Neural progenitor cell (in vitro differentiated cells): ENCODE data around the gene GPR37L1. TPM values are rescaled to one million over a fixed set of nuclear protein-coding genes. Genes with fewer than 3 reads are reported as not detected.

Experiments
- DNase-seq: peaks from one replicate; pipeline ENCODE4 v3.0.0-alpha.2; 2016; ENCODE audit warnings: low spot score
- H2AFZ ChIP-seq: fragments of 200-600 bp; sonication (generic); replicated peaks from 2 replicates; pipeline ENCODE4 v1.6.1; 2016; ENCODE audit warnings: antibody characterized with exemption
- H3F3A ChIP-seq: fragments of 200-600 bp; sonication (generic); 2 replicates; pipeline ENCODE4 v1.6.1; 2016; ENCODE audit warnings: antibody characterized with exemption, low read depth
- H3K27ac ChIP-seq: fragments of 200-600 bp; sonication (generic); 2 replicates; pipeline ENCODE4 v1.5.1; 2016; ENCODE audit warnings: mild to moderate bottlenecking
- H3K27me3 ChIP-seq: fragments of 200-600 bp; sonication (generic); 2 replicates; pipeline ENCODE4 v1.6.1; 2016; ENCODE audit warnings: mild to moderate bottlenecking, moderate library complexity
- H3K36me3 ChIP-seq: fragments of 200-600 bp; sonication (generic); 2 replicates; pipeline ENCODE4 v1.5.1; 2016
- H3K4me1 ChIP-seq: fragments of 200-600 bp; sonication (generic); 2 replicates; pipeline ENCODE4 v1.6.1; 2016; ENCODE audit warnings: mixed run types
- H3K4me2 ChIP-seq: fragments of 200-600 bp; sonication (generic); 2 replicates; pipeline ENCODE4 v1.6.1; 2016
- H3K4me3 ChIP-seq: fragments of 200-600 bp; sonication (generic); 2 replicates; pipeline ENCODE4 v1.5.1; 2016
- H3K79me2 ChIP-seq: fragments of 200-600 bp; sonication (generic); 2 replicates; pipeline ENCODE4 v1.6.1; 2016; ENCODE audit warnings: low read depth
- H3K9ac ChIP-seq: fragments of 200-600 bp; sonication (generic); 2 replicates; pipeline ENCODE4 v1.6.1; 2016
- H3K9me3 ChIP-seq: fragments of 200-600 bp; sonication (generic); 2 replicates; pipeline ENCODE4 v1.5.1; 2016; ENCODE audit warnings: low read depth
- H4K20me1 ChIP-seq: fragments of 200-600 bp; sonication (generic); 2 replicates; pipeline ENCODE4 v1.6.1; 2016; ENCODE audit warnings: low read depth
- H3K27ac Mint-ChIP-seq: 3 replicates; pipeline ENCODE4 v1.8.0; 2021; ENCODE audit warnings: mixed read lengths
- H3K27me3 Mint-ChIP-seq: 2 replicates; pipeline ENCODE4 v1.8.0; 2022; ENCODE audit warnings: low read depth, mild to moderate bottlenecking, inconsistent platforms, moderate library complexity, mixed read lengths; ENCODE audit not compliant: insufficient read depth
- H3K36me3 Mint-ChIP-seq: 3 replicates; pipeline ENCODE4 v1.8.0; 2021; ENCODE audit warnings: mixed read lengths
- H3K4me1 Mint-ChIP-seq: 3 replicates; pipeline ENCODE4 v1.8.0; 2021; ENCODE audit warnings: mixed read lengths
- H3K4me3 Mint-ChIP-seq: 3 replicates; pipeline ENCODE4 v1.8.0; 2021; ENCODE audit warnings: mild to moderate bottlenecking, moderate library complexity, mixed read lengths
- H3K9me3 Mint-ChIP-seq: 3 replicates; pipeline ENCODE4 v1.8.0; 2020; ENCODE audit warnings: mixed read lengths
- CTCF ChIP-seq: fragments of 200-600 bp; sonication (generic); IDR thresholded peaks from 2 replicates; pipeline ENCODE4 v1.5.1; 2017; ENCODE audit warnings: antibody characterized with exemption, mild to moderate bottlenecking
- EZH2 ChIP-seq: fragments of 200-600 bp; sonication (generic); IDR thresholded peaks from 2 replicates; pipeline ENCODE4 v1.6.1; 2017; ENCODE audit warnings: antibody characterized with exemption, mild to moderate bottlenecking, moderate library complexity
- EZH2phosphoT487 ChIP-seq: fragments of 200-600 bp; sonication (generic); IDR thresholded peaks from 2 replicates; pipeline ENCODE4 v1.6.1; 2017; ENCODE audit warnings: antibody characterized with exemption
- total RNA-seq: library from RNA; depleted of rRNA; stranded (reverse); fragments of >200 nt; gene quantifications from 2 replicates; pipeline ENCODE4 v1.2.3, GENCODE V29; 2015; ENCODE audit warnings: low replicate concordance

Gene GPR37L1
- total RNA-seq, 1 donor from 2014 or later, result not detected

- H3K9me3 Mint-ChIP-seq, result no peaks in the 10 kb centered on the region
- Histone ChIP-seq H3K9me3 (no peaks in the 10 kb centered on the region), H3K4me3 (no peak overlapping the region), H3K36me3 (no peaks in the 10 kb centered on the region), H3F3A (peaks cover 36% of the 10 kb centered on the region), H3K27ac (no peak overlapping the region), H3K4me1 (peaks cover 37% of the 10 kb centered on the region), H4K20me1 (no peaks in the 10 kb centered on the region), H3K4me2 (peak overlapping the region; percentile 61), H2AFZ (peak overlapping the region; percentile 26), H3K79me2 (no peaks in the 10 kb centered on the region), H3K27me3 (no peaks in the 10 kb centered on the region), H3K9ac (no peak overlapping the region)
- no peak overlapping the region for H3K4me3 Mint-ChIP-seq
- H3K27me3 Mint-ChIP-seq, result peaks cover 11% of the 10 kb centered on the region
- H3K27ac Mint-ChIP-seq, result no peak overlapping the region
- H3K36me3 Mint-ChIP-seq, result no peaks in the 10 kb centered on the region
- peaks cover 43% of the 10 kb centered on the region for H3K4me1 Mint-ChIP-seq
- TF ChIP-seq EZH2, result no peak
- TF ChIP-seq EZH2phosphoT487, result no peak
- TF ChIP-seq CTCF, result no peak
- DNase-seq, result no peak
These were observed 16.1 kb upstream of the GPR37L1 start for GRCh38 chr1:202106340-202107254.

- no peaks in the 10 kb centered on the region for H4K20me1 ChIP-seq
- no peaks in the 10 kb centered on the region for H3K9me3 ChIP-seq
- H3K27ac Mint-ChIP-seq, result peak overlapping the region; percentile 80
- peak overlapping the region; percentile 66 for H3K4me3 Mint-ChIP-seq
- no peaks in the 10 kb centered on the region for H3K9me3 Mint-ChIP-seq
- peaks cover 29% of the 10 kb centered on the region for H3F3A ChIP-seq
- H3K4me1 Mint-ChIP-seq, result peaks cover 42% of the 10 kb centered on the region
- H3K27me3 Mint-ChIP-seq, result peaks cover 11% of the 10 kb centered on the region
- TF ChIP-seq EZH2phosphoT487 (no peak), CTCF (no peak), EZH2 (no peak)
- H3K36me3 Mint-ChIP-seq, result no peaks in the 10 kb centered on the region
- H3K79me2 ChIP-seq, result no peaks in the 10 kb centered on the region
- H2AFZ ChIP-seq, result no peak overlapping the region
- no peak overlapping the region for H3K4me3 ChIP-seq
- H3K36me3 ChIP-seq, result no peaks in the 10 kb centered on the region
- no peak for DNase-seq
- peak overlapping the region; percentile 22 for H3K4me2 ChIP-seq
- peaks cover 33% of the 10 kb centered on the region for H3K4me1 ChIP-seq
- H3K27me3 ChIP-seq, result no peaks in the 10 kb centered on the region
- H3K9ac ChIP-seq, result no peak overlapping the region
- H3K27ac ChIP-seq, result no peak overlapping the region
These were observed 15.4 kb upstream of the GPR37L1 start for GRCh38 chr1:202107321-202107761.

GRCh38 chr1:202107801-202108731 is 14.7 kb upstream of the GPR37L1 start:
- H3K9me3 Mint-ChIP-seq, result no peaks in the 10 kb centered on the region
- DNase-seq, result peak; percentile 70
- no peaks in the 10 kb centered on the region for H3K9me3 ChIP-seq
- TF ChIP-seq CTCF, result no peak
- TF ChIP-seq EZH2phosphoT487, result no peak
- no peak for TF ChIP-seq EZH2
- peaks cover 45% of the 10 kb centered on the region for H3K4me1 Mint-ChIP-seq
- H2AFZ ChIP-seq, result no peak overlapping the region
- peaks cover 37% of the 10 kb centered on the region for H3K4me1 ChIP-seq
- H3K4me3 Mint-ChIP-seq, result peak overlapping the region; percentile 66
- no peaks in the 10 kb centered on the region for H3K79me2 ChIP-seq
- no peaks in the 10 kb centered on the region for H3K27me3 ChIP-seq
- H3K9ac ChIP-seq, result no peak overlapping the region
- no peak overlapping the region for H3K27ac ChIP-seq
- peak overlapping the region; percentile 22 for H3K4me2 ChIP-seq
- peak overlapping the region; percentile 80 for H3K27ac Mint-ChIP-seq
- peaks cover 29% of the 10 kb centered on the region for H3F3A ChIP-seq
- H3K4me3 ChIP-seq, result no peak overlapping the region
- no peaks in the 10 kb centered on the region for H3K36me3 ChIP-seq
- H4K20me1 ChIP-seq, result no peaks in the 10 kb centered on the region
- peaks cover 11% of the 10 kb centered on the region for H3K27me3 Mint-ChIP-seq
- no peaks in the 10 kb centered on the region for H3K36me3 Mint-ChIP-seq
